Measurements from ENCODE around the gene ZBTB7A.

Gene ZBTB7A

DNA sequence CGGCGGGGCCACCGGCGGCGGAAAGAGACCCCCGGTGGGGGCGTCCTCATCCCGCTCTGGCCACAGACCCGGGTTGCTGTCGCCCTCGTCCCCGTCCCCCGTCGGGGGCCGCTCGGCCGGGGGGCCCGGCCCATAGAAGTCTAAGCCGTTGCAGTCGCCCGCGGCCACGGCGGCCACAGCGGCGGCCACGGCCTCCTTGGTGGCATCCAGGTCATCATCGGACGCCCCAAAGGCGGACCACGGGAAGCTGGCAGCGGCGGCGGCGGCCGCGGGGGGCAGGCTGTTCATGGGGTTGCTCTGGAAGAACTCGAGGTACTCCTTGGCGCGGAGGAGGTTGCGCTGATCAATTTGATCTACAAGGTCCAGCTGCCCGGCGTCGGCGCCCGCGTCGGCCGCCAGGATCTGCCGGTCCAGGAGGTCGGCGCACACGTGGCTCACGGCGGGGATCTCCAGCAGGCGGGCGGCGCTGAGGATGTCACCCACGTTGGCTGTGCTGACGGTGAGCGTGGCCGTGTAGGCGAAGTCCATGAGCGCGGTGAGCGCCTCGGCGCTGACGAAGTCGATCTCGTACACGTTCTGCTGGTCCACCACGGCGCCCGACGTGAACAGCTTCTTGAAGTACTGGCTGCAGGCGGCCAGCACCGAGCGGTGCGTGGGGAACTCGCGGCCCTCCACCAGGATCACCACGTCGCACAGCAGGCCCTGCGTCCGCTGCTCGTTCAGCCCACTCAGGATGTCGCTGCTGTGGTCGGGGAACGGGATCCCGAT is 12.1 kb downstream of the ZBTB7A start:
- DNase-seq (ENCODE audit: low read depth), result no peak

DNA sequence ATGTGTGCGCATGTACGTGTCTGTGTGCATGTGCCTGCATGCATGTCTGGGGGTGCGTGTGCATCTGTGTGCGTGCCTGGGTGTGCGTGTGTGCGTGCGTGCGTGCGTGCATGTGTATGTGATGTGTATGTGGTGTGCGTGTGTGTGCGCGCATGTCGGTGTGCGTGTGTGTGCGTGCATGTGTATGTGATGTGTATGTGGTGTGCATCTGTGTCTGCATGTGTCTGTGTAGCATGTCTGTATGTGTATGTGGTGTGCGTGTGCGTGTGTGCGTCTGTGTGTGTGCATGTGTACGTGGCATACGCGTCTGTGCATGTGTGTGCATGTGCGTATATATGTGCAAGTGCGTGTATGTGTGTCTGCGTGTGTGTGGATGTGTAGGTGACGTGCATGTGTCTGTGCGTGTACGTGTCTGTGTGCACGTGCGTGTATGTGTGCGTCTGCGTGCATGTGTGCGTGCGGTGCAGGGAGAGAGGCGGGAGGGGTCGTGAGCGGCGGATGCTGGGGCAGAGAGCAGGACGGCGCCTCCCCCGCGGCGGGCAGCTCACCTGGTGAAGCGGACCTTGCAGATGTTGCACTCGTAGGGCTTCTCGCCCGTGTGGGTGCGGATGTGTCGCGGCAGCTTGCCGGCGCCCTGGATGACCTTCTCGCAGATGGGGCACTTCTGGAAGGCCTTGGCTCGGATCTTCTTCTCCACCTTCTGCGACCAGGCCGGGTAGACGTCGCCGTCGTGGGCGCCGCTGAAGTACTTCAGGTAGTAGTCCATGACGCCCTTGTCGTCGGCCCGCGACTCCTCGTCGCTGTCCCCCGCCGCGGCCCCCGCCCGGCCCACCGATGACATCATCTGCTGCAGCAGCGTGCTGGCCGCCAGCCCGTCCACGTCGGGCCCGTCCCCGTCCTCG is 13.0 kb downstream of the ZBTB7A start:
- DNase-seq (ENCODE audit: low read depth), result no peak

DNA sequence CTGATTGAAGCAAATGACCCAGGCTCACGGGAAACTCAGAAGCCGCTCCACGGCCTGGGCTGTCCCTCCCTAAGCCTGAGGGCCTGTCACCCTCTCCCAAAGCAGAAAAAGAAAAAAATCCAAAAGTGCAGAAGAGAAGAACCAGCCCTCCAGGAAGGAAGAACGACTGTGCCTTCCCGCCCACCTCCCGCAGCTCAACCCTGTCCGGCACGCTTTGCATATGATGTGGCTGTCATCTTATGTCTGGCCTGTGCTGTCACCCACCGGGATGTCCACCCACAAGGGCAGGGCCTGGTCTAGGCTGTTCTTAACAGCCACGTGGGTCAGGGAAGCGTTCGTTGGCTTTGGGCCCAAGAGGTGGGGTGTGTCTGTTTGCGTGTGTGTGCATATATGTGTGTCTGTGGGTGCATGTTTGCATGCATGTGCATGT is 13.7 kb downstream of the ZBTB7A start:
- no peak for DNase-seq (ENCODE audit: low read depth)

DNA sequence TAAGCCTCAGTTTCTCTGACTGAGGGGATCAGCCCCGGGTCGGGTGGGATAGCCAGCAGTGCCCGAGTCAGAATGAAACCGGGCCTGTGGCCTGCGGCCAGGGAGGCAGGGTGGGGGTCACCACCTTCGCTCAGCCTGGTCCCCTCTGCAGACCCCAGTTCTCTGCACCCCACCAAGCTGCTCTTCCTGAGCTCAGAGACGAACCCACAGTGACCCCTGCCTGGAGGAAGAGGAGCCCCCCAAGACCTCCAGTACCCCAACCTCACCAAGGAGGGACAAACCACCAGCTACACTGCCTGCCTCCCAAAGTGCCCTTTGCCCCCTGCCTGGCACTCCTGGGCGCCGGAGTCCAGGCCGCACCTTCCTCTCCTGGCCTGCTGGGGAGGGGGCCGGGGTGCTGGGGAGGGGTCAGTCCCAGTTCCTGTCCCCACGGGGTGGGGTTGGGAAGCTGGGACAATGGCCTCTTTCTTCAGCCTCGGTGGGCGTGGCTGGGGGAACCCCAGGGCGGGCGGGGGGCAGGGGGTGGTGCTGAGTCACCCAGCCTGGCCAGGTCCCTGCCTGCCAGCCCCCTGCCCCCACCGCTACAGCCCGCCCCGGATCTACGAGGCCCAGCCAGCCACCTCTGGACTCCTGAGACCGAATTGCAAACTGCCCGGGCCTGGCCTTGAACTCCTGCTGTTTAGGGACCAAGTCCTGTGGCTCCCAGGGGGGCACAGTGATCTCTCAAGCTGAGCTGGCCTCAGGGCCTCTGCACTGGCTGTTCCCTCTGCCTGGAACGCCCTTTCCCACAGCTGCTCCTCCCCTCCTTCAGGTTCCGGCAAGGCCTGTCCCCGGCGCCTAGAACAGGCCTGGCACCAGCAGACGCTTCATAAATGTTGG is 14.3 kb downstream of the ZBTB7A start:
- DNase-seq (ENCODE audit: low read depth), result no peak

DNA sequence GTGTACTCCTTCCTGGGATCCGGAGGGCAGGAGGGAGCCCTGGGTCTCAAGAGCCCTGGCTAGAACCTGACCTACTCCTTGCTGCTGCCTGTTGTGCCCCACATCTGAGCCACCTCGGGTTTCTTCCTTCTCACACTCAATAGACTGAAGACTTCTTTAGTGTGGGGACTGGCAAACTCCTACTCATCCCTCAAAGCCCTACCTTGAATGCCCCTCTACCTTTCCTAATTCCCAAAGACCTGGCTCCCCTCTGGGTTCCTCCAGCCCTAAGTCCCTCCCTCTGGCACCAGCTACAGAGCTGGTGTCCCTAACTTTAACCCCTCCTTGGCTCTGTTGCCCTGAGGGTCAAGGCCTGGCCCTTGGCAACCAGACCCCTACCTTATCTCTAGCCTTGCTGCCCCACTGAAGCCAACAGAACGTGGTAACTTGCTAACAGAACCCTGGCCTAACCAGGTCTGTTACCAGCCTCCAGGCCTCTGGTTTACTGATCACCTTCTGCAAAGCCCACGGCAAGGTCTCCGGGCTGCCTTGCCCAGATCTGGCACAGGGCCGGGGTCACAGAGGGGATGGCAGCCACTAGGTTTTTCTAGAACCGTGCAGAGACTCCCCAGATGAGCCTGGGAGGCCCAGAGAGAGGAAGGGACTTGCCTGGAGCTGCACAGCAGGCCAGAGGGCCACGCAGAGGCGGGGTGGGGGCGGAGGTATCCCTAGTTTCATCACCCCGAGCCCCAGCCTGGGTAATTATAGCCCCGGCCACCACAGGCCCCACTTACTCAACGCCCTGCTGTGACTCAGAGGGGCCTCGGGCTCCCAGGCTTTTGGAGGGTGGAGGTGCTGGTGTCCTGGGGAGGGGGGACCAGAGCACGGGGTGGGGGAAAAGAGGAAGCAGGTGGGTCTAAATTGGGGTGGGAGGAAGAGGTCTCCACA is 15.3 kb downstream of the ZBTB7A start:
- DNase-seq (ENCODE audit: low read depth), result no peak

DNA sequence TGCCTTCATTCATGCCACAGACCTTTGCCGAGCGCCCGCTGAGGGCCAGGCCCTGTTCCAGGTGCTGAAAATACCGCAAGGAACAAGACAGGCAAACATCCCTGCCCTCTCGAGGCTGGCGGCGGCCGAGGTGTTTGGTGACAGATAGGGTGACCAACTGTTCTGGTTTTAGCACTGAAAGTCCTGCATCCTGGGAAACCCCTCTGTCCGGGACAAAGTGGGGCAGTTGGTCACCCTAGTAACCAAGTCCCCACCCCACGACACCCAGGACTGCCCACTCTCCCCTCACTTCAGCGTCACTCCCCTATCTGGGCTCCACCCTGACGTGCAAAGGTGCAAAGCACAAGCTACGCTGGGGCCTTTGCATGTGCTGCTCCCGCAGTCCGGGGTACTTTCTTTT is 17.3 kb downstream of the ZBTB7A start:
- DNase-seq (ENCODE audit: low read depth), result no peak

DNA sequence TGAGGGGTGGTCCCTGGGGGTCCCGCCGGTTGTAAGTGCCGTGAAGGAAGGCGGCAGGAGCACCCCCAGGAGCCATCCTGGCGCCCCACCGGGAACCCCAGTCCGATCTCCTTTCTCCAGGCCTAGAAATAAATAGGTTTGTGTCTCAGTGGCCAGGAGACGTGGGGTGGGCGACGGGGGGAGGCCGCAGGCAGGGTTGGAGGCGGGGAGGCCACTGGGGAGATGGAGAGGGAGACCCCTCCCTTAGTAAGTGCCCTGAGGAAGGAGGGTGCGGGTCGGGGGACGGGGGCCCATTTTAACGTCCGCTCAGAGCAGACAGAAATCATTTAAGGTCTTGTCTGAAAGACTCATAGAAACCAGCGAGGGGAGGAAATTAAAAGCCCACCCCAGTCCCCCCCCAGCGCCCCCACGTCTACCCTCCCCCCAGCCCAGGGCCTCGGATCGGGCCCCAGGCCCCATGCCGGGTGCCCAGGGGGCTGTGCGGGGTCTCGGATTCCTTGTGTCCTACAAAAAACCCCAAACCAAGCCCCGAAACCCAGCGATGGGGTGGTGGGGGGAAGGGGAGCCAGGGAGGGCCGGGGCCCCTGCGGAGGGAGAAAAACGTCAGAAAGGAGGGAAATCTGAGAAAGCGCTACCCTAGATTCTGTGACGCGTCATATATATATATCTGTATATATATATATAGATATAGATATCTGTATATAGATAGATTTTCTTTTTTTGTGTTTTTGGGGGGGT is 19.6 kb downstream of the ZBTB7A start:
- no peak for DNase-seq (ENCODE audit: low read depth)

DNA sequence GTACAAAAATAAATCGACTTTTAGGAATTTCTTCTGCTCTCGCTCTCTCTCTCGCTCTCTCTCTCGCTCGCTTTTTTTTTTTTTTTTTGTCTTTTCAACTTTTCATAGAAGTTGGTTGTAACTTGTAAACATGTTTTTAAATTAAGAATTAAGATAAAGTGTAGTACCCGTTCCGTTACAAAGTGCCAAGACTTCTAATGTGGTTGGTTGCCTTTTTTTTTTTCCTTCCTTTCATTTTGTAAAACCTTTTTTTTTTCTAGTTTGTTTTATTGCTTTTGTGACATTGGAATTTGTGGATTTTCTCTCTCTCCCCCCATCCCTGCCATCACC is 20.4 kb downstream of the ZBTB7A start:
- DNase-seq (ENCODE audit: low read depth), result no peak

DNA sequence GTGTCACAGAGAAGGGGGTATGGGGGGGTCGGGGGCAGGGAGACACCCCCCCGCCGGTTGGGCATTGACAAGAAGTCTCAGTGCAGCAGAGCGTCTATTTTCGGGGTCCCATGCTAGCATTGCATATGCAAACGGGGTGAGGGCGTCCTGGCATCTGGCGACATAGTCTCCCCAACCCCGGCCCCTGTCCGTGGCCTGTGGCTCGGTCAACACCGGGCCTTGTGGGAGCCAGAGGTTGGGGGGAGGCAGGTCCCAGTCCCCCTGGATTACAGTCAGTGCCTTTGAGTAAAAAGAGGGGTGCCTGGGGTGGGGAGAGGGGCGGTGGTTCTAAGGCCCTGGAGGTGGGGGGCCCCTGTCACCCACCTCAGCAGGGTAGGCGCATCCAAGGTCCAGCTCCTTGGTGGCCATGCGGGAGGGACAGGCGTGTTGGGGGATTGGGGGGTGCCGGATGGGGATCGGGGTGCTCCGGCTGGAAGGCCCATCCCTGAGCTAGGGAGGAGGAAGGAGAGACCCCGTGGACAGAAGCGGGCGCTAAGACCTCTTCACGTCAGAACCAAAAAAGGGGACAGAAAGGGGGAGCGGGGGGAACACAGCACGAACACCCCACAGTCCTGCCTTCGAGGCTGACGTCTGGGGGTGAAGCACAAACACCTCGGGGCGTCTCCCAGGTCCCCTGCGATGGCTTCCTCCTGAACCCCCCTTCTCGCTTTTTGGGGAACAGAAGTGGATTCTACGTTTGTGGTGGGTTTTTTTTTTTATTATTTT is 20.9 kb downstream of the ZBTB7A start:
- DNase-seq (ENCODE audit: low read depth), result no peak

DNA sequence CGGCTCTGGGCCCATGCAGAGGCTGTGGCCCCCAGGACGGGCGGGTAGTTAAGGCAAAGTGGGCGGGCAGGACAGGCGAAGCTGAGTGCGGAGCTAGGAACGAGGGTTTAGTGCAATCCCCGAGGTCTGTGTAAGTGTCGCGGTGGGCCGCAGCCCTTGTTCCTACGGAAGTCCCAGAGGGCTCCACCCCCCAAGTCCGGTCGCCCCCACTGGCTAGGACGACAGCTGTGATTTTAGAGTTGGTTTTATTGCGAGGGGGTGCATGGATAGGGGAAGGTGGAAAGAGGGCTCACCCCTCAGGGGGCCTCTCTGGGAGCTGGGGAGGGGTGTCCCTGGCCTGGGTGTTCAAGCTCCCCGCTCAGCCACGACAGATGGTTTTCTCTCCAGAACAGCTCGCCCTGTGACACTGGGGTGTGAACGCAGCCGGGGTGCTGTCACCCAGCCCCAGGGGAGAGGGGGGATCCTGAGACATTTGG is 21.7 kb downstream of the ZBTB7A start:
- no peak for DNase-seq (ENCODE audit: low read depth)

DNA sequence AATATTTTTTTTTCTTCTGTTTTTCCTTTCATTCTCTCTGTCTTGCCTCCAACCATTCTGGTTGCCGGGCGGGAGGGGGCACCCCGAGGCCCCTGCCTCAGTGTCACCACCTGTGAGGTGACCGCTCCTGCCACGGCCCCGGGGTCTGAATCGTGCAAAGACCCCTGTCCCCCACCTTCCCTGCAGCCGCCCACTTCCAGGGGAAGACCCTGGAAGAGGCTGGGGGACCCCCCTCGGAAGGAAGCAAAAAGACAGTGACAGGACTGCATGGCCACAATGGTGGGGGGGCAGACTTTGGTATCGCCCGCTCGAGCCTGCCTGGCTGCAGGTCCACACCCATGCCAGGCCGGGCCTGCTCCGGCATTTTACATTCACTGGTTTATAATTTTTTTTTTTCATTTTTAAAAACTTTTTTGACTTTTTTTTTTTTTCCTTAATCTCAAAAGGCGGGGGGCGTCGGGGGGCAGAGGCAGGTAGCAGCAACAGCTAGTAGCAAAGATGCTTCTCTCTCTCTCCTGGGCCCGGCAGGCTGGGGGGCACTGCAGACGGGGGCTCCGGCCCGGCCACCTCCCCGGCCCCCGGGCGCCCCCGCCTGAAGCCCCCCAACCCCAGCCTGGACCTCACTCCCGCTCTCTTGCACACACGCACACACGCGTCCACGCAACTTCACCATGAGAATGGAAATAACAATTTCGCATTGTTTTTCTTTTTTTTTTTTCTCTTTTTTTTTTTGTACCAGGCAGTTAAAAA is 22.6 kb downstream of the ZBTB7A start:
- DNase-seq (ENCODE audit: low read depth), result no peak

DNA sequence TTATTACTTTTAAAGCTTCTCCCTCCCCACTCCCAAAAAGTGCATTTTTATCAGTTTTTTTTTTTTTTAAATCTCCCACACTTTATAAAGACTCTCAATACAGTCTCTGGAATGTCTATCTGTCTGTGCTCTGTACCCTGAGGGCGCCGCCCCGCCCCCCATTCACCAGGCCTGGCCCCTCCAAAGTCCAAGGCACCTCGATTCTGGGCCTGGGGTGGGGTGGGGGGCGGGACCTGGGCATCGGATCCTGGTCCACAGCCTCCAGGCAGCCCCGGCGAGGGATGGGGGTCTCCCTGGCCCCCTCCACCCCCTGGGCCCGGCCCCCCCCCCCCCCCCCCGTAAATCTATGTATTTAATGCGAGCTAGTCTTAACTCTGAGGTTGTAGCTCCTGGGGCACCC is 23.3 kb downstream of the ZBTB7A start:
- no peak for DNase-seq (ENCODE audit: low read depth)

DNA sequence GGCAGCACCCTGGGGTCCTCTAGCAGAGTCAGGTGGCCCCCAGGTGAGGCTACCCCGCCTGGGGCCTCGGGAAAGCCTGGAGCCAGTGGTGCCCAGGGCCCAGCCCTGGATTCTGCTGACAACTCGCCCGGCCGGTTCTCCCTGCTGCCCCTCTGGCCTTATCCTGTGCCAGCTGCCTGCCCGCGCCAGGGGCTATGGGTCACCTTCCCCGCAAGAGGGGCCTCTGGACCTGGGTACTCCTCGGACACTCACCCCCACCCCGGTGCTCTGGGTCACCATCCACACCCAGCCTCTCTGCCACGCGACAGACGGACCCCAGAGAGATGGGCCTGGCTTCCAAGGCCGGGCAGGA is 24.0 kb downstream of the ZBTB7A start:
- DNase-seq (ENCODE audit: low read depth), result no peak

DNA sequence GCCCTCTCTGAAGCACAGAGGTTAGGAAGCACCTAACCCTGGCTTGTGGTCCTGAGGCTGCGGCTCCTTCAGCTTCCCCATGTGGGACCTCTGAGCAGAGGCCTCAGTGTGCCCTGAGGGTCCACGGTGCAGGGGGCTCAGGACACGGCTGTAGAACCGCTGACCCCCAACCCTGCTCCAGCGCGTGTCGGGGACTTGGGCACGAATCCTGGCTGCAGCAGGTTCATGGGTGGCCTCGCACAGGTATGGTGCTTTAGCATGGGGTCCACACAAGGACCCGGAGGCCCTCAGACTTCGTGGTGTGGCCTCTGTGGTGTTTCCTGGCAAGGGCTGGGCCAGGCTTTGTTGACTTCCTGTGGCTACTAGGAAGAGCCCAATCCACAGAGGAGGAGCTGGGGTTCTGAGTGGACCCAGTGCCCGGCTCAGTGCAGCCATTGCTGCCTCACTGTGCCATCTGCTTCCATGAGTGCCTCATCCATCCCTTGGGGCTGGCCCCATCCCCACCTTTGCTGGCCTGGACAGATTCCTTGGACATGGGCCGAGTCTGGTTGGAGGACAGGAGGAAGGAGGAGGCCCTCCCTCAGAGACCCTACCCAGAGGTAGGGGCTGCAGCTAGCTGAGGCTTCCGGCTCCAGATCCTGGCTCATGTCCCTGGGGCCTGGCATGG is 24.5 kb downstream of the ZBTB7A start:
- DNase-seq (ENCODE audit: low read depth), result no peak

DNA sequence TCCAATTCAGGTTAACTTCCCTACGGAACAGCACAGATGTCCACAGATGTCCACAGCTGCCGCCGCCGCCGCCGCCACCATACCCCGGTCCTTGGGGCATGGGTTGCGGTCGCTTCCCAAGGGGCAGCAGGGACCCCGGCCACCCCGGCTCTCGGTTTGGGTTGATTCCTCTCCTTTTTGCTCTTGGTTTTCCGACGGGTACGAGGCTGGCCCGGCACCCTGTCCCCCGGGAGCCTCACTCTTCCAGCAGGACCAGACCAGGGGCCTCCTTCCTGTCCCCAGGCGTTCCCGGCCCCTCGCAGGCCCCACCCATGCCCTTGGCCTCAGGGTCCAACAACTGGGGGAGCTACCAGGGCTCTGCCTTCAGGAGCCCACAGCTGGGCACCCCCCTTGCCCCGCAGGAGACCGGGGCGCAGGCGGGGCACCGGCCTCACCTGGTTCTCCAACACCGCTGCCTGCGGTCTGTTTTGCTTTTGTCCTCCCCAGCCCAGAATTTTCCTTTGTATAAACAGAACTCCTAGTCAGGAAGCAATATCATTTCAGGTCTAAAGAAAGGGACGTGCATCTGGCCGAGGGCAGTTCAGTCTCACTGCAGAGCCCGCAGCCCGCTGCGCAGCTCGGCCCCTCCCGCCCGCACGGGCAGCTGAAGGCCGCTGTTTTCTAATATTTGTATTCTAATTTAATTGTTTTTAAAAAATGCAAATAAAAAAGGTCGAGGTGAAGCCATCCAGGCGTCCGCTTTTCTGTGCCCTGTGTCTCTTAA is 27.9 kb downstream of the ZBTB7A start:
- no peak for DNase-seq (ENCODE audit: low read depth)

DNA sequence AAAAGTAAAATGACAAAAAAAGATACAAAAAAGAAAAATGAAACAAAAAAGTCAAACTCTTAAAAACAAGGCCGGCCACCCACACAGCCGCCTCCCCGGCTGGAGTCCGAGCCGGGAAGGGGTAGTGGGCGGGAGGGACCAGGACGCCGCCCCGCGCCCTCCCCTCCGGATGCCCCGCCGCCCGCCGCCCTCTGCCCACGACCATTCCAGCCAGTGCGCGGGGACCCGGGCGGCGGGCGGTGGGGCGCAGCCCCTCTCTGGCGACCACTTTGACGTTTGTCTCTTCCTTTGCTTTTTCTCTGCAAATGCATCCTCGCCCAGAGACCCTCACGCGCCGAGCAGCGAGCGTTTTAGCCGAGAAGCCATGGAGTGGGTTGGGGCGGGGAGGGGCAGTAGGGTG is 28.6 kb downstream of the ZBTB7A start:
- no peak for DNase-seq (ENCODE audit: low read depth)

DNA sequence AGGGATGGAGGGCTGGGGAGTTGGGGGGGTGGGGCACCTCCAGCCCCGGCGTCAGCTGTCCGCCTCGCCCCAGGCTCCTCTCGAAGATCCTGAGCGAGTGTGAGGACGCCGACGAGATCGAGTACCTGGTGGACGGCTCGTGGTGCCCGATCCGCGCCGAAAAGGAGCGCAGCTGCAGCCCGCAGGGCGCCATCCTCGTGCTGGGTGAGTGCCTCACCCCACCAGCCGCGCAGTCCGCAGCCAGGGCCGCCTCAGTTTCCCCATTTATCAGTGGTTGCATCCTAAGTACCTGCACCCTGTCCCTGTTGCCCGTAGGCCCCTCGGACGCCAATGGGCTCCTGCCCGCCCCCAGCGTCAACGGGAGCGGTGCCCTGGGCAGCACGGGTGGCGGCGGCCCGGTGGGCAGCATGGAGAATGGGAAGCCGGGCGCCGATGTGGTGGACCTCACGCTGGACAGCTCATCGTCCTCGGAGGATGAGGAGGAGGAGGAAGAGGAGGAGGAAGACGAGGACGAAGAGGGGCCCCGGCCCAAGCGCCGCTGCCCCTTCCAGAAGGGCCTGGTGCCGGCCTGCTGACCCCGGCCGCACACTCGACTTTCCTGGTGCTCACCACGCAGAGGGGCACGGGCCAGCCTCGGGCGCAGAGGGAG is 29.3 kb downstream of the ZBTB7A start:
- DNase-seq (ENCODE audit: low read depth), result no peak
